Measurements from ENCODE around the gene HSPA4.

HSPA4 gene

DNA sequence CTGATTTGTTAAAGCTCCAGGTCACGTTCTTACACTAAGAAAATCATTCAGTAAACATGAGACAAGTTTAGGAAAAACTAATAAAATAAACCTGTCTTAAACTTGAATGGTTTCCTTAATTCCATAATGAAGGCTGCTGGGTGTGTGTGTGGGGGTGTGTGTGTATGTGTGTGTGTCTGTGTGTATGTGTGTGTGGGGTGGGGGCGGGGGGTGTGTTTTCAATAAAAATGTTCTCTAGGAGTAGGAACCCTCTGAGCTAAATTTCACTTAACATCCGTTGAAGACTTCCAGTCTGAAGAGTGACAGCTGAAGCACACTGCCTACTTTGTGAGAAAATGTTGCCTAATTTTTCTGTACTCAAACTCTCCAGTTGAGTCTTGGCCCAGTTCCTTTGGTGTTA, 54.5 kb downstream of the HSPA4 start:
- no peak for DNase-seq (ENCODE audit: low spot score)

DNA sequence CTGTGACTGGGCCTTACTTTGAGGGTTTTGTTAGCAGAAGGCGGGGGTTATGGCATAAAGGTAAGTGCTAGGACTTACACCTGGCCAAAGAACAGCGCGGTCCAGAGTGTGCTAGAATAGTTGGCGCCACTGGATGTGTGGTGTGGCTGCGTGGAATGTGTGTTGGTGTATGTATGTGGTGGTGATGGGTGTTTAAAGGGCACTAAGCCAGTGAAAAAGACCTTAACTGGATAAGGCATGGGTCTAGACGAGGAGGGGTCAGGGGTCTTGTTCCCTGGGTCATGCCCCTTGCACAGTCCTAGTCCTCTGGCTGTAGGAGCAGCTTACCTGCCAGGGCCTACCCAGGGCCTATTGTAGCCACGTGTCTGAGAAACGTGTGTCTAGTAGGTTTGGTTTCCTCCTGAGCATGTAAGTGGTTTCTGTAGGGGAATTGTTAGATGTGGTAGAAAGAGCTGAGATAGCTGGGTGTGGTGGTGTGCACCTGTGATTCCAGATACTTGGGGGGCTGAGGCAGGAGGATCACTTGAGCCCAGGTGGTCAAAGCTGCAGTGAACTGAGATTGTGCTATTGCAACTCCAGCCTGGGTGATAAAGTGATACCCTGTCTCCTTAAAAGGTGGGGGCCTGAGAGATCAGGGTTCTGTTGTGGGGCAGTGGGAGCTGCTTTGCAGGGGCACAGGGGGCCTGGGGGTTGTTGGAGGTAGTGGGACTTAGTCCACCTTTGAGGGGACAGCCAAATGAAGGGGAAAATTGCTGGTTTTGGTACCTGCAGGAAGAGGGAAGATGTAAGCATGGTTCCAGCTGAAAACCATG, 55.2 kb downstream of the HSPA4 start:
- no peak for DNase-seq (ENCODE audit: low spot score)

DNA sequence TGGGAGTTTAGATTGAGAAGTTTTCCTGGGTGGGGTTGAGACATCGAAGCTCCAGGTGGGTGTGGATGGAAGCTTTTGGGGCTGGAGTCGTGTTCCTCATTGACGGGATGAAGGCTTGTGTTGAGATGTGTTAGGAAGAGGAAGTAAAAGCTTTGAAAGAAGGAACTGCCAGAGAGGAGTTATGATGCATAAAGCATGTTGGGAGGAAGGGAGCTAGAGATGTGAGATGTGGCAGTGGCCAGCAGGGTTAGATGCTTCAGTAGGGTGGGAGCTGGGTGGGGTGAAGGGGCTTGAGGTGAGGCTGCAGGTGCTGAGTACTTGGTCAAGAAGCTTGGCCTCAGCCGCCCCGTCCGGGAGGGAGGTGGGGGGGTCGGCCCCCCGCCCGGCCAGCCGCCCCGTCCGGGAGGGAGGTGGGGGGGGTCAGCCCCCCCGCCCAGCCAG, 56.7 kb downstream of the HSPA4 start:
- DNase-seq (ENCODE audit: low spot score), result peak; percentile 61

DNA sequence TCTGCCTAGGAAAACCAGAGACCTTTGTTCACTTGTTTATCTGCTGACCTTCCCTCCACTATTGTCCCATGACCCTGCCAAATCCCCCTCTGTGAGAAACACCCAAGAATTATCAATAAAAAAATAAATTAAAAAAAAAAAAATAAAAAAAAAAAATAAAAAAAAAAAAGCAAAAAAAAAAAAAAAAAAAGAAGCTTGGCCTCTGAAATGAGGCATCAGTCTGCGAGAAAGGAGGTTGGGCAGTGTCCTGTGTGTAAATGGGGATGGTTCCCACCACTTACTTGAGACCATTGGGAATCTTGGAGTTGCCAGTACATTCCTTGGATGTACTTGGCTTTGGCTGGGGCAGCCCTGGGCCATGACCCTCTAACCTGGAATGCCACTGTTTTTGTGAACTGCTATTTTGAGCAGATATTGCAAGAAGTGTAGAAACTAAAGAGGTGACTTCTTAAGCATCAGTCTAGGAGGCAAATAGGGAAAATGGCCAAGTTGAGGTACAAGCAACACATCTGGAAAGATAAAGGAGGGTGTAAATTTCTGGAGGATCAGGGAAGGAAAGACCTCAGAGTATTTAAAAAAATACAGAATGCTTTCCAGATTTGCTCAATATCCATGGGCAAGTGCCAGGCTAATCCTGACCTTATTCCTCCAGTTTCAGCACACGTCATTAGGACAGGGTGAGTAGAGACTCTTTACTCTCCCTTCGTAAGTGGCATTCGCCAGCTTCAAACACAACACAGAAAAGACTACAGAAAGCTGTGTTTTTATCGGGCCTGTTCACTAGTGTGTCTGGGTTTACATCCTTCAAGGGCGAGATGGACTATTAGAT, 58.1 kb downstream of the HSPA4 start:
- no peak for DNase-seq (ENCODE audit: low spot score)

DNA sequence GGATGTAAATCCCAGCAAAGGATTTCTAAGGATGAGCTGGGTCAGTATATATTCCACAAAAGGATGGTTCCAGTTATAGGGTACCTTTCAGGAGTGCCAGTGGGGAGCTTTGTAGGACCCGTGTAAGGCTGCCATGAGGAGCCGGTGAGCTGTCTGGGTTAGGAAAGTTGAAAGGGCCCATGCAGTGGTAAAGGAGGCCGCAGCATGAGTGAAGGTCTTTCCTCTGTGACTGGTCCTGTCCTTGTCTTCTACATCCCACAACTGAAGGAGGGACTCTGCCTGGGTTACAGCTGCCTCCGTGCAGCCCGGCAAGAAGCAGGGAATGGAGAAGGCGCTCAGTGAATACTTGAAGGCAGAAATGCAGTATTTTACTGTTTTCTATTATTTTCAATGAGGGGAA, 58.9 kb downstream of the HSPA4 start:
- no peak for DNase-seq (ENCODE audit: low spot score)

DNA sequence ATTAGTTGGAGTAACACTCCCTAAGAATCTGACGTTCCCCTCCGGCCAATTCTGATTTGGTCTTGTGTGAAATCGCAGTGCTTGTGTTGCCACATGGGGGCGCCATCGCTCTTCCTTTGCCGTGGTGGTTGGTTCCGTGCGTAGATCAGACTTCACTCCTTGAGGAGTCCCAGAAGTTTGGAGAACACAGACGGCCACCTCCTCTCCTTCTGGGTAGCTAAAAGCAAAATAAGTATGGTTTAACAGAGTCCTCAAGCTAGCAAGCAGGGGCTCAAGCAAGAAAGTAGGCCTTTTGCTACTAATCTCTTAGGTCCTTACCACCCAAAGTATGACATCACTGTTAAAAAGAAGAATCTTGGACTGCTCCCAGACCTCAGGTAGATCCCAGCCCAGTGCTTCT, 59.5 kb downstream of the HSPA4 start:
- peak; percentile 73 for DNase-seq (ENCODE audit: low spot score)

DNA sequence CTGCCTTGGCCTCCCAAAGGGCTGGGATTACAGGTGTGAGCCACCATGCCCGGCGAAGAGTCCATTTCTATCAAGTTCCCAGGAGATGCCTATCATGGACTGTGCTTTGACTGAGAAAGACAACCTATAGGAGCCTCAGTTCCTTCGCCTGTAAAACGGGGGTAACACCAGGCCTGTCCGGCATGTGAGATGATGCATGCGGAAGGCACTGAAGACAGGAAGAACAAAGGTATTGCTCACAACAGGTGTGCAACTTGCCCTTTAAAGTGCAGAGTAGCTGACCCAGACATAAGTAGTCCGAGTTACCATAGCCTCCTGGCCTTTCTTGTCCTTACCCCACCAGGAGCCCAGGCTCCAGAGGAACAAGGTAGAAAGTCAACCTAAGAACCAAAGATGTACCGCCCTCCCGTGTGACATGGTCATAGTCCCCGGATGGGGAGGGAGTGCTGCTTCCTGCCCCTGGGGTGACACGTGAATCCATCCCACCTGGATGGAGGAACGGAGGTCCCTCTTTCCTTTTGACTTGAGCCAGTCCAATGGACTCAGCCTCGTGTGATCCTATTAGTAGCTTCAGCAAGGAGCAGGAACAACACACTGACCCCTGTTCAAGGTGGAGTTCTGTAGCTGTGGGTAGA, 60.3 kb downstream of the HSPA4 start:
- DNase-seq (ENCODE audit: low spot score), result no peak

DNA sequence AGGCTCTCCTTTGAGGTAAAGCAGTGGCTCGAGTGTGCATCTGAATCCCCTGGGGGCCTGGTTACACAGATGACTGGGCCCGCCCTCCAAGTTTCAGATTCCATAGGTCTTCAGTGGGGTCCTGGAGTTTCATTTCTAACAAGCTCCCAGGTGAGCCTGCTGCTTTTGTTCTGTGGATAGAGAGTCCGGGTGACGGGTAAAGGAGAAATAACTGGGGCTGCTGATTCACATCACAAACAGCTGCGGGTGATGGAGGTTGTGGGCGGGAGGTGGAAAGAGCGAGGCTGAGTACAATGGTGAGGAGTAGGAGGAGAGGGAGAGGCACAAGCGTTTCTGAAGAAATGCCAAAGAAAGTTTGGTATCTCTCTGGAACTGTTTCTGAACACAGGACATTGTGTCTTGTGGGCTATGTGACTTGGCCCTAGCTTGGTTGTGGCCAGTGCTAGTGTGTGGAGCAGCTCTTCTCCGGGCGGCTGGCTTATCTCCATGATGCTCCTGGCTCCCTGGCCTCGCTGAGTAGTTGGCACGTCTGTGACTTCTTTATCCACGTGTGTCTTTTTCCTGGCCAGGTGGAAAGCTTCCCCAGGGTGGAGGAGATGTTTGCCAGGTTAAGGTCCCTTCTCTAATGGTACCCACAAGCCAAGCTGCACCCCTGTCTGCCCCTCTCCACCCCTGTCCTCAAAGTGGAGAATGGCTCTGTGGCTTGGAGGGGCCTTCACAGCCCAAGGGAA, 61.7 kb downstream of the HSPA4 start:
- DNase-seq (ENCODE audit: low spot score), result no peak

DNA sequence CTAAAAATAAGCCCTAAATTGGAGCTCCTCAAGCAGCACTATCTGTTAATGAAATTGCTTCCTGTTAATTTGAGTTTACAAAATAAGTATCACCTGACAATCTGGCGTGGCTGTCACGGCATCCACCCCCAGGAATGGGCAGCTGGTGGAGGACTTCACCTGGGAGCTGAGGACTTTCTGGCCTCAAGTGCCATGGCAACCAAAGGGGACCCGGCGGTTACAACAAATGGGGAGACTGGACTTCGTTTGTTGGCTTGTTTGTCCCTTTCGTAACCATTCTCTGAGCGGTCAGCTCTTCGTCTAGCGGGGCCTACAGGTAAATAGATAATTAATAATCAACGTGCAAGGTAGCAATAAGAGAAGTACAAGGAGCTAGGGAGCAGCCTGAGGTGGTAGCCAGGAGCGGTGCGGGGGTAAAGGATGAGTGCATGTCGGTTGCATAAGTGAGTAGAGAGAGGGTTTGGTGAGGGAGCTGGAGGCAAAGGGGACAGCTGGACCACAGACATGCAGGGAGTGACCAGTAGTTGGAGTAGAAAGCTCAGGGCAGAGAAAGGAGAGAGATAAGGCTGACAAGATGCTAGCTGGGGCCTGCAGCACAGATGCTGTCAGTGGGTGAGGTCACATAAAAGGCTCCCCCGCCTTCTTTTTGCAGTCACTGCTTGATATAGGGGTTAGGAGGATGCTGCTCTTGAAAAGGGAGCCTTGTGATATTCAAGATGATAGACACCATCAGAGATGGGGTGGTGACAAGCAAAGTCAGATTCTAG, 62.5 kb downstream of the HSPA4 start:
- no peak for DNase-seq (ENCODE audit: low spot score)

DNA sequence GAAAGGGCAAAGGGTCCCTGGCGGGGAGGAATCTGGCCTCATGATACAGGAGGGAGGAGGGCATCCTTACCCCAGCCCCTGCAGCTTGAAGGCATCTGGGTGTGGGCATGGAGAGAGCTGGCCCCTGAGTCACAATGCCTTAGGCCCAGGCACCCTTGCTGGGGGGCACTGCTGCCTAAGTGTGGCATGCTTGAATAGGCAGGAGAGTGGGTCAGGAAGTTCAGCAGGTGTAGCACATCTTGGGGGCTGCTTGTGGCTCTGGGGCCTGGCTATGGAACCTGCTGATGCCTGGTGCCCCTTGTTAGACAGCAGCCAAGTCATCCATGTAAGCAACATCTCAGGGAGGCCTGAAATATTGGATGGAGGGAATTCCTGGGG, 63.1 kb downstream of the HSPA4 start:
- DNase-seq (ENCODE audit: low spot score), result no peak

DNA sequence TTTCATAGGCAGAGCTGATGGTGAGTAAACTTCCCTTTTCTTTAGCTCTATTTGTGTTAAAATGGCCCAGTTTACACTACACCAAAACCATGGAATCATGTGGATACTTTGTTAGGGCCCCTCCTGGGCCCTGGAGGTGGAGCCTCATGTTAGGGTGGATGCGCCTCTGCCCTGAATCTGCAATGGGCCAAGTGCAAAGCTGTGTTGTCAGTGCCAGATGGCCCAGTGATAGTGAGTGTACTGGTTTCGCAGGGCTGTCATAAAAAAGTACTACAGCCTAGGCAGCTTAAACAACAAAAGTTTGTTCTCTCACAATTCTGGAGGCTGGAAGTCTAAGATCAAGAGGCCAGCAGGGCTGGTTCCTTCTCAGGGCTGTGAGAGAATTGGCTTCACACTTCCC, 64.8 kb downstream of the HSPA4 start:
- no peak for DNase-seq (ENCODE audit: low spot score)

DNA sequence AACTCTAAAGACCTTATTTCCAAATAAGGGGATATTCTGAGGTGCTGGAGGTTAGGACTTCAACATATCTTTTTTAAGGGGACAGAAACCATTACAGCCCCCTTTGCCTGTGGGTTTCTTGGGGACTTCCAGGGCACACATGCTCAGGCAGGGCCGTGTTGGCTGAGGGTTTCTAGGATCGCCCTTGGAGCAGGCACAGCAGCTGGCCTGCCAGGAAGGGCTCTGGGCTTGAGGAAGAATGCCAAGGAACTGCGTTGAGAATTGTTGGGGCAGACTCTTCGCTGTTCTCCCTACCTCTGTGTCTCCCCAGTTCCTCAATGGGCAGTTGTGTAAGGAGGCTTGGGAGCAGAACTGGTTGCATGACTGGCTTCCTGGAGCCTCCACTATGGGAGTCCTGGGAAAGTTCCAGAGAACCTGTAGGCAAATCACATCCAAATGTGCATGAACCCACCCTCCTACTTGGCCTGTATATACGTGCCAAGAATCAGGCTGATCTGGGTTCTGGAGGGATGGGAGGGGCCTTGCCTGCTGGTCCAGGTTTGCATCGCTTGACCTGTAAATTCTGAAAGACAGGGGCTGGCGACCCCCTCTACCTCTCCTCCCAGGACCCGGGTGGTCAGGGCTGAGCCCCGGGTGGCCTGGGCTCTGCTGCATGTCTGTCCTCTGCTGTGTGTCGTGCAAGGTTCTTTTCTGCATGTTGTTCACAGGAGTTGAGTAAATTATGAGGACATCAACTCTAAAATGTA, 65.5 kb downstream of the HSPA4 start:
- no peak for DNase-seq (ENCODE audit: low spot score)

DNA sequence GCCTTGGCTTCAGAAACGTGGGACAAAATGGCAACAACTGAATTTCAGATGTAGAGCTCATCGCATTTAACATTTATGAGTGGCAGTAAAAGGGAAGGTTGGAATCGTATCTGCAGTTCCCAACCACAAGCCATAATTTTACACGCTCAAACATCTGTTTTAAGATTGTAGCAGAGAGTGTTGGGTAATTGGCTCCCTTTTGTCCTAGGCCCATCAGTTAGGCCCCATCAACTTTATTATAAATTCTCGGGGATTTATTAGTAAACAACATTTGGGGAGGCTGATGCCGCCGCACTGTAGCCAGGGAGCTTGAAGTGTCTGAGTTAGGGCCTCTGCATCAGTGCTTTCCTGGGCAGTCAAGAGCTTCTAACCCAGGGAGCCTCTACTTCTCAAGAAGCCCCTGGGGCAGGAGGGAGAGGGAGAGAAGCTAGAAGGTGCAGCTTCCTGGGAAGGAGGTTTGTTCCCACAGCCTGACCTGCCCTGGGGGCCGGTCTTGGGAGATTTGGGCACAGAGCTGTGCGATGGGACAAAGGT, 66.2 kb downstream of the HSPA4 start:
- no peak for DNase-seq (ENCODE audit: low spot score)

DNA sequence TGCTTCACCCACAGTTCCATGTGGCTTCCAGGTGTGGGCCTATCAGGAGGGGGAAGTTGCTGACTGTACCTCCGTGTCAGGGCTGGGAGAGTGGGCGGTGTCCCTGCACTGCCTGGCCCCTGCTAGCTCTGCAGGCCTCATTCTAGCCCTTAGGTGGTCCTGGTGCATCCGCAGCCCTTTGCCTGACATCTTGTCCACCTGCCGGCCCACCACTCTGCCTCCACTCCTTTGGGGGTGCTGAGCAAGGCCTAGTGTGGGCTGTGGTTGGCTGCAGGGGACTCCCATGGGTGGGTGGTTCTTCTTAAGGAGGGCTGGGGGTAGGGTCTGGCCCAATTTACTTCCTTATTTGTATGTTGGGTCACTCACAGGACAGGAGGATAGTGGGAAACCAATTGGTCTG, 66.9 kb downstream of the HSPA4 start:
- no peak for DNase-seq (ENCODE audit: low spot score)

DNA sequence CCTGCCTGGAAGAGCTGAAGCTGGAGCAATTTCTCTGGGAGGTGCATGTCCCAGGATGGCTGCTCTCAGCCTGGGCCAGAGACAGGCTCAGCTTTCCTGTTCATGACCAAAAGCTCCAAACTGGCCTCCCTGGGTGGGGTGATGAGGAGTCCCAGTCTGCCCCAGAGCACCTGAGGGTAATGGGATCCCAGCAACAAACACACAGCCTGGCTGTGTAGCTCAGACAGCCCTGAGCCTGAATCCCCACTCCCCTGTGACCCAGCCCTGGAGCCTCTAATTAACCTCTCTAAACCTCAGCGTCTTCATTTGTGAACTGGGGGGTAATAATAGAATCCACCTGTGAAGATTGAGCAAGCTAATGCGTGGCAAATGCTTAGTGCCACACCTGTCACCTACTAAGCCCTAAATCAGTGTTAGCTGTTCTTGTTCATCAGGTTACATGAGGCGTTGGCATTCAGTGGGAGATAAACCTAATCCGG, 67.5 kb downstream of the HSPA4 start:
- no peak for DNase-seq (ENCODE audit: low spot score)

DNA sequence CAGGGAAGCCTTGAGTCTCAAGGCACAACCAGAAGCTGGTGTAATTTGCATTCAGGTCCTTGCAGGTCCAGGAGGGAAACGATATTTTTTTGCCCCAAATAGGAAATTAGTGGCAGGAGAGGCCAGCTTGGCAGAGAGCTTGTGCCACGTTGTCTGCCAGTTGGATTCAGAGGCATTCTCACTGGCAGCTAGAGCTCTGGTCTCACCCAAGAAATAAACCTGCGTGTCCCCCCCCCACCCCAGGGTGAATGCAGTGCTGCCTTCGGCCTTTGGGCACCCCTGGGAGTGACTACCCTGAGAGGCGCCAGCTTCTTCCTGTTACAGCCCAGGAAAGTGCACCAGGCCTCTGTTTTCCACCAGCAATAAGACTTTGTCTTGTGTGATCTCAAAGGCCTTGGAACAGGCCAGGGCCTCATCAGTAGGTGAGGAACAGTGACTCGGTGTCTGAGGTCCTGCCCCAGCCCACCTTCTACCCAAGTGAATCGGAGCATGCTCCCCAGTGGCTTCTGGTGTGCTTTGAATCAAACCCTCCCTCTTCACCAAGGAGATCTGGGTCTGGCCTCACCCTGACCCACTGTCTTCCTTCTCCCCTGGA, 68.4 kb downstream of the HSPA4 start:
- DNase-seq (ENCODE audit: low spot score), result no peak

DNA sequence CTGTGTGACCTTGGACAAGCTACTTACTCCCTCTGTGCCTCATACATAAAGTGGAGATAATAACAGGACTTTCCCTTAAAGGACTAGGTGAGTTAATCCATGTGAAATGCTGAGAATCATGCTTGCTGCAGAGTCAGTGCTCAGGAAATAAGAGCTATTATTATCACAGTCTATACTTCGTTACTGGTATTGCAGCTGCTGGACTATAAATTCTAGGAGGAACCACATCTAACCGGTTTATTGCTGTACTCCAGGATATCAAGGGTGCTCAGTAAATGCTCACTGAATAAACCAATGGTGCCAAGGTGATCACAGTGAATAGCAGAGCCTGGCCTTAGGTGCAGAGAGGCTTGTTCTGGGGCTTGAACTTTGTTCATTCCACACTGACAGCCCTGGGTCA, 69.3 kb downstream of the HSPA4 start:
- DNase-seq (ENCODE audit: low spot score), result no peak

DNA sequence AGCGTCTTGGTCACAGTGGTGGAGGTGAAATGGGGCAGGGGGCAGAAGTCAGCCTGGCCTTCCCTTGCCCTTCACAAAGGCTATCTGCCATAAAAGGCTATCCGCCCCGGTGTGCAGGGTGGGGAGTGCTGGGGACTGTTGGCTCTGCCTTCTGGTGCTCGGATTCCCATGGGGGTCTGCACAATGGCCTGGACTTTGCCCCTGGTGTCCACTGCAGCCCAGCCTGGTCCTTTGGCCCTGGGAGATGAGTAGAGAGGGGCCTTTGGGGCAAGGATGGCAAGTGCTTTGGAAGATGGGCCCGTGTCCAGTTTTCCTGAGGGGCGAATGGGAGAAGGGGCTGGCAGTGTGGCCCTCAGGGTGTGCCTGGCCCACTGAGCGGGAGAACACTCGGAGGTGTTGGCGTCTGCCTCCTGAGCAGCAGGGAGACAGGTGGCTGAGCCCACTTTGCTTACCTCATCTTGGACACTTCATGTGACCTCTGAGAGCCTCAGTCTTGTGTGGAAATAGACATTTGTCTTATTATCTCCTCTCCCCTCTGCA, 69.9 kb downstream of the HSPA4 start:
- no peak for DNase-seq (ENCODE audit: low spot score)

DNA sequence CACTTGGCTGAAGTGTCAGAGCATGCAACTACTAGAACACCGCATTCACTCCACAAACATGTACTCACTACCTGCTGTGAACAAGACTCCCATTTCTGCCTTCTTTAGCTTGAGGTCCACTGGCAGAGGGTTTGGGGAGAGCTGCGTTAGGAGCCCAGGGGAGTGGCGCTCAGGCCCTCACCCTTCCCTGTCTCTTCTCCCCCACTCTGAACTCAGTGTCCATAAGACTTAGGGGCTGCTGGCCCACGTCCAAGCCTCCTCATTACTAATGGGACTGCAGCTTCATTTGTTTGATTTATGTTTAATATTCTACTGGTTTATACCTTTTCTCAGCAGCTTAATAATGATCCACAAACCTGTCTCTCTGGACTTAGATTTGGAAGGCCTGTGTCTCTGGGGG, 70.9 kb downstream of the HSPA4 start:
- DNase-seq (ENCODE audit: low spot score), result no peak

DNA sequence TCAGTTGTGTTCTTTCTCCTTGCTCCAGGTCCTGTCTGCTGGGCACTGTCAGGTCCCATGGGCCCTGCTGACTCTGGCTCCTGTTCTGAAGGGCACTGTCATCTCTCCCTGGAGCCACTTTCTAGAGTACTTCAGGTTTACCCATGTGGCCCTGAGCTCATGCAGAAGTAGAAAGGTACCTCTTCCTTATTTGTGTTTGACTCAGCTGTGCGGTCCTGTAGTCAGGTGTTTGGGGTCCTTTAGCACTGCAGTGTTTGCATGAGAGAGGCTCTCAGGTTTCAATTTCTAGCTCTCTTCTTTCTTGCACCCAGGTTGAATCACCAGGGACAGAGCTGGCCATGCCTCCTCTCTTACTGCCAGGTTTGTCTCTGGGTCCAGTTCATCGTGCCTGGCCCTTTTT, 71.5 kb downstream of the HSPA4 start:
- no peak for DNase-seq (ENCODE audit: low spot score)

Measured in germinal center (tissue), 1 donor.